ENCODE data around the gene ZBTB43.

Gene ZBTB43

GRCh38 chr9:126791406-126792230 lies 13.2 kb upstream of the ZBTB43 start:
- no peak for TF ChIP-seq CTCF (IDR thresholded peaks at IDR 0.05; ENCODE audit: low read depth, low read length)
- no peak overlapping the region for H3K4me3 ChIP-seq (ENCODE audit: low read depth, low read length)

GRCh38 chr9:126793686-126794417 lies 11.0 kb upstream of the ZBTB43 start:
- TF ChIP-seq CTCF (IDR thresholded peaks at IDR 0.05; ENCODE audit: low read depth, low read length), result no peak

GRCh38 chr9:126794441-126794840 lies 10.4 kb upstream of the ZBTB43 start:
- H3K4me3 ChIP-seq (ENCODE audit: low read depth, low read length), result no peak overlapping the region
- no peak for TF ChIP-seq CTCF (IDR thresholded peaks at IDR 0.05; ENCODE audit: low read depth, low read length)

More at GRCh38 chr9:126793686-126794417, 11.0 kb upstream of the ZBTB43 start:
- no peak overlapping the region for H3K4me3 ChIP-seq (ENCODE audit: low read depth, low read length)

- H3K4me3 ChIP-seq (ENCODE audit: low read depth, low read length), result no peak overlapping the region
- no peak for TF ChIP-seq CTCF (IDR thresholded peaks at IDR 0.05; ENCODE audit: low read depth, low read length)
Measured at GRCh38 chr9:126796758-126797157, 8.1 kb upstream of the ZBTB43 start.

GRCh38 chr9:126797903-126798302 lies 6.9 kb upstream of the ZBTB43 start:
- no peak for TF ChIP-seq CTCF (IDR thresholded peaks at IDR 0.05; ENCODE audit: low read depth, low read length)
- H3K4me3 ChIP-seq (ENCODE audit: low read depth, low read length), result no peak overlapping the region

GRCh38 chr9:126799034-126799433 lies 5.8 kb upstream of the ZBTB43 start:
- no peak overlapping the region for H3K4me3 ChIP-seq (ENCODE audit: low read depth, low read length)
- TF ChIP-seq CTCF (IDR thresholded peaks at IDR 0.05; ENCODE audit: low read depth, low read length), result no peak

All from WI38 (cell line).